Ishikawa (cell line): ENCODE results near the gene CLEC7A.

Experiments used
- CEBPB ChIP-seq: IDR thresholded peaks from 2 replicates; pipeline ENCODE4 v1.6.1; 2012
- FOXM1 ChIP-seq: IDR thresholded peaks from 2 replicates; pipeline ENCODE4 v1.6.1; 2012; ENCODE audit warnings: low read depth, borderline replicate concordance
- NFIC ChIP-seq: IDR thresholded peaks from 2 replicates; pipeline ENCODE4 v1.6.1; 2012
- REST ChIP-seq: IDR thresholded peaks from 2 replicates; pipeline ENCODE4 v1.6.1; 2012; ENCODE audit warnings: low read depth, mild to moderate bottlenecking
- USF1 ChIP-seq: IDR thresholded peaks from 2 replicates; pipeline ENCODE4 v1.6.1; 2012
- YY1 ChIP-seq: IDR thresholded peaks from 2 replicates; pipeline ENCODE4 v1.6.1; 2012; ENCODE audit warnings: low read depth
- TF ChIP-seq, protein P1 (sequence below): IDR thresholded peaks from 2 replicates; pipeline ENCODE4 v1.6.1; 2012

GRCh38 chr12:10179776-10180181 is 49.8 kb upstream of the CLEC7A start:
- no peak for TF ChIP-seq YY1
- TF ChIP-seq REST: no peak
- no peak for TF ChIP-seq USF1
- TF ChIP-seq NFIC: no peak
- no peak for TF ChIP-seq CEBPB
- TF ChIP-seq FOXM1: no peak
- TF ChIP-seq, protein P1, sequence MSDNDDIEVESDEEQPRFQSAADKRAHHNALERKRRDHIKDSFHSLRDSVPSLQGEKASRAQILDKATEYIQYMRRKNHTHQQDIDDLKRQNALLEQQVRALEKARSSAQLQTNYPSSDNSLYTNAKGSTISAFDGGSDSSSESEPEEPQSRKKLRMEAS: no peak
